GM12891 (cell line): ENCODE data around the gene POLE2.

ENCODE experiments used
- PAX5 ChIP-seq: IDR thresholded peaks from 2 replicates; pipeline ENCODE4 v1.6.1; 2011; ENCODE audit warnings: low read length, moderate library complexity, mild to moderate bottlenecking; ENCODE audit not compliant: insufficient read depth, severe bottlenecking
- POLR2A ChIP-seq: IDR thresholded peaks from 2 replicates; pipeline ENCODE4 v1.6.1; 2011; ENCODE audit warnings: low read depth, low read length, control low read depth
- POLR2AphosphoS5 ChIP-seq: IDR thresholded peaks from 2 replicates; pipeline ENCODE4 v1.6.1; 2011; ENCODE audit warnings: low read depth, low read length, control low read depth
- SPI1 ChIP-seq: IDR thresholded peaks from 2 replicates; pipeline ENCODE4 v1.6.1; 2011; ENCODE audit warnings: low read depth, low read length, control low read depth
- TAF1 ChIP-seq: IDR thresholded peaks from 2 replicates; pipeline ENCODE4 v1.6.1; 2011; ENCODE audit warnings: low read depth, low read length, control low read depth

GRCh38 chr14:49598189-49598484, 89.9 kb downstream of the POLE2 start:
- TF ChIP-seq POLR2AphosphoS5 (no peak), POLR2A (no peak), TAF1 (no peak), SPI1 (no peak), PAX5 (no peak)
